ENCODE data around the gene LRRK1.

GRCh38 chr15:101064795-101065569 lies 145.8 kb downstream of the LRRK1 start:
- TF ChIP-seq POLR2A (IDR thresholded peaks at IDR 0.05), result no peak
- TF ChIP-seq CTCF (IDR thresholded peaks at IDR 0.05), result no peak
- TF ChIP-seq EP300 (IDR thresholded peaks at IDR 0.05), result no peak

Data from stomach (tissue), 4 donors.